ENCODE data around the gene SHTN1.

Gene SHTN1

GRCh38 chr10:116848032-116848943 is 156.7 kb downstream of the SHTN1 start:
- TF ChIP-seq EP300 (IDR thresholded peaks at IDR 0.05; ENCODE audit: borderline replicate concordance) (no peak), TCF12 (IDR thresholded peaks at IDR 0.05; ENCODE audit: low read depth) (no peak), TEAD4 (IDR thresholded peaks at IDR 0.05) (no peak), CREB1 (IDR thresholded peaks at IDR 0.05; ENCODE audit: low read depth) (no peak), RAD21 (IDR thresholded peaks at IDR 0.05; ENCODE audit: low read depth) (no peak), TAF1 (IDR thresholded peaks at IDR 0.05; ENCODE audit: low read depth) (no peak), NFIC (IDR thresholded peaks at IDR 0.05) (no peak), EGR1 (IDR thresholded peaks at IDR 0.05) (no peak)

GRCh38 chr10:116845823-116846222 is 159.2 kb downstream of the SHTN1 start:
- TF ChIP-seq USF1 (IDR thresholded peaks at IDR 0.05), result no peak
- no peak for TF ChIP-seq EGR1 (IDR thresholded peaks at IDR 0.05)
- TF ChIP-seq TCF12 (IDR thresholded peaks at IDR 0.05; ENCODE audit: low read depth), result no peak
- no peak for TF ChIP-seq REST (IDR thresholded peaks at IDR 0.05; ENCODE audit: low read depth)
- no peak for TF ChIP-seq CEBPB (IDR thresholded peaks at IDR 0.05)
- no peak for TF ChIP-seq MAX (IDR thresholded peaks at IDR 0.05)
- no peak for TF ChIP-seq YY1 (IDR thresholded peaks at IDR 0.05; ENCODE audit: low read depth)
- no peak for TF ChIP-seq RAD21 (IDR thresholded peaks at IDR 0.05; ENCODE audit: low read depth)
- TF ChIP-seq FOXM1 (IDR thresholded peaks at IDR 0.05; ENCODE audit: borderline replicate concordance, low read depth), result no peak
- no peak for TF ChIP-seq NFIC (IDR thresholded peaks at IDR 0.05)
- no peak for TF ChIP-seq CREB1 (IDR thresholded peaks at IDR 0.05; ENCODE audit: low read depth)
- TF ChIP-seq TEAD4 (IDR thresholded peaks at IDR 0.05), result no peak
- no peak for TF ChIP-seq ZBTB7A (IDR thresholded peaks at IDR 0.05; ENCODE audit: low read depth)
- no peak for TF ChIP-seq EP300 (IDR thresholded peaks at IDR 0.05; ENCODE audit: borderline replicate concordance)
- TF ChIP-seq TAF1 (IDR thresholded peaks at IDR 0.05; ENCODE audit: low read depth), result no peak

GRCh38 chr10:116840389-116841075 is 164.5 kb downstream of the SHTN1 start:
- no peak for TF ChIP-seq CEBPB (IDR thresholded peaks at IDR 0.05)
- TF ChIP-seq NFIC (IDR thresholded peaks at IDR 0.05), result no peak
- no peak for TF ChIP-seq TAF1 (IDR thresholded peaks at IDR 0.05; ENCODE audit: low read depth)
- no peak for TF ChIP-seq ZBTB7A (IDR thresholded peaks at IDR 0.05; ENCODE audit: low read depth)
- TF ChIP-seq TEAD4 (IDR thresholded peaks at IDR 0.05), result no peak
- no peak for TF ChIP-seq RAD21 (IDR thresholded peaks at IDR 0.05; ENCODE audit: low read depth)
- no peak for TF ChIP-seq EGR1 (IDR thresholded peaks at IDR 0.05)
- no peak for TF ChIP-seq MAX (IDR thresholded peaks at IDR 0.05)

- TF ChIP-seq TAF1 (IDR thresholded peaks at IDR 0.05; ENCODE audit: low read depth) (no peak), ZBTB7A (IDR thresholded peaks at IDR 0.05; ENCODE audit: low read depth) (no peak), USF1 (IDR thresholded peaks at IDR 0.05) (no peak)
Observed at GRCh38 chr10:116838143-116838725, 166.8 kb downstream of the SHTN1 start.

GRCh38 chr10:116836902-116837523 is 168.0 kb downstream of the SHTN1 start:
- TF ChIP-seq FOXM1 (IDR thresholded peaks at IDR 0.05; ENCODE audit: borderline replicate concordance, low read depth) (no peak), RAD21 (IDR thresholded peaks at IDR 0.05; ENCODE audit: low read depth) (peak; percentile 44), MAX (IDR thresholded peaks at IDR 0.05) (no peak), TAF1 (IDR thresholded peaks at IDR 0.05; ENCODE audit: low read depth) (no peak)

- TF ChIP-seq CREB1 (IDR thresholded peaks at IDR 0.05; ENCODE audit: low read depth) (no peak), YY1 (IDR thresholded peaks at IDR 0.05; ENCODE audit: low read depth) (peak; percentile 73; the same call in 1 of the 2 replicates), TCF12 (IDR thresholded peaks at IDR 0.05; ENCODE audit: low read depth) (peak; percentile 72), CEBPB (IDR thresholded peaks at IDR 0.05) (no peak), NFIC (IDR thresholded peaks at IDR 0.05) (peak; percentile 79), EP300 (IDR thresholded peaks at IDR 0.05; ENCODE audit: borderline replicate concordance) (peak; percentile 72; the same call in 1 of the 2 replicates), MAX (IDR thresholded peaks at IDR 0.05) (peak; percentile 62), RAD21 (IDR thresholded peaks at IDR 0.05; ENCODE audit: low read depth) (0 out of 2 replicates have a peak, but pooled peaks have one; percentile 2), ZBTB7A (IDR thresholded peaks at IDR 0.05; ENCODE audit: low read depth) (no peak)
Observed at GRCh38 chr10:116836083-116836482, 168.9 kb downstream of the SHTN1 start.
